Gastrocnemius medialis (tissue), 4 donors: ENCODE measurements around the gene IARS2.

Experiments
- POLR2A ChIP-seq, 2 donors: fragments of 450-650 bp; IDR thresholded peaks; one replicate each; pipeline ENCODE4 v1.6.1; 2017; ENCODE audit warnings: antibody characterized with exemption in 2 of 2, mild to moderate bottlenecking in 2 of 2, moderate library complexity in 2 of 2
- TF ChIP-seq, protein P1 (sequence below), 5 experiments: fragments of 450-650 bp in 3 of 5; fragments of 200-600 bp in 2 of 5; sonication (generic) in 2 of 5; IDR thresholded peaks in 4 of 5; conservative IDR thresholded peaks in 1 of 5; 1 replicate in 4 of 5; 2 replicates in 1 of 5; pipeline ENCODE4 v1.5.1; 2016 to 2019; ENCODE audit warnings: antibody characterized with exemption in 5 of 5, mild to moderate bottlenecking in 3 of 5, moderate library complexity in 3 of 5

DNA sequence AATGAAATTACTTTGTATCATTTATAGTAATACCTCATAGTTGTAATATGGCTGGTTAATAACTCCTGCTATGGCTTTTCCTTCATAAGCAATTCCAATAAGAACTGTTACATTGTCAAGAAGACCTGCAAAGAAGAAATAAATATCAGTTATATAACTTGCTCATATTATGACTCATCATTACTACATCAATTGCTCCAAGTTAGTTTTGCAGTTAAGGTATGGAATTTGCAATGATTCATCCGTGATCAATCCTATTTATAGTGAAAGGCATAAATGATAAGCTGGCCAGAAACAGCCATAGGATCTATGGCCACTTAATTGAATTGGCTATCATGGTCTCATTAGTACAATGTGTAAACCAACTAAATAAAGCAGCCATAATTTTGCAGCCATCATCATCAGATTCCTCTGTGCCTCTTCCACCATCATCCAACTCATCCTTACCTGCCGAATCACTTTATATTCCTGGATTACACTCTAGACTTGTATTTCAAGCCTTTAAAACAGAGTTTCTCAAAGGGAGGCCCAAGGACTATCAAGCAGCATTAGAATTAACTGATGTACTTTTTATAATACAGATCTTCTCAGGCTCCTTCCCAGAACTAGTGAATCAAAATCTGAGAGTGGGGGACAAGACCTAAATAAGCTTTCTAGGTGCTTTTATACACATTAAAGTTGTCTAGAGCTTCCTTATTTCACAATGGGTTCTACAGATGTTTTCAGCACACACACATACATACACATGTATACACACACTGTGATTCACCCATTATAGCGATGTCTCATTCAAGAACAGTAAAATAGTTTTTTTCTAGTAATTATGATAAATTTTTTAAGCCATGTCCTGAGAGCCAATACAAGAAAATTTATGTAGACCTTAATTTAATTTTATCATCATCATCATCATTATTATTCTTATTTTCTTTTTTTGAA, 26.4 kb upstream of the IARS2 start:
- TF ChIP-seq, protein P1, sequence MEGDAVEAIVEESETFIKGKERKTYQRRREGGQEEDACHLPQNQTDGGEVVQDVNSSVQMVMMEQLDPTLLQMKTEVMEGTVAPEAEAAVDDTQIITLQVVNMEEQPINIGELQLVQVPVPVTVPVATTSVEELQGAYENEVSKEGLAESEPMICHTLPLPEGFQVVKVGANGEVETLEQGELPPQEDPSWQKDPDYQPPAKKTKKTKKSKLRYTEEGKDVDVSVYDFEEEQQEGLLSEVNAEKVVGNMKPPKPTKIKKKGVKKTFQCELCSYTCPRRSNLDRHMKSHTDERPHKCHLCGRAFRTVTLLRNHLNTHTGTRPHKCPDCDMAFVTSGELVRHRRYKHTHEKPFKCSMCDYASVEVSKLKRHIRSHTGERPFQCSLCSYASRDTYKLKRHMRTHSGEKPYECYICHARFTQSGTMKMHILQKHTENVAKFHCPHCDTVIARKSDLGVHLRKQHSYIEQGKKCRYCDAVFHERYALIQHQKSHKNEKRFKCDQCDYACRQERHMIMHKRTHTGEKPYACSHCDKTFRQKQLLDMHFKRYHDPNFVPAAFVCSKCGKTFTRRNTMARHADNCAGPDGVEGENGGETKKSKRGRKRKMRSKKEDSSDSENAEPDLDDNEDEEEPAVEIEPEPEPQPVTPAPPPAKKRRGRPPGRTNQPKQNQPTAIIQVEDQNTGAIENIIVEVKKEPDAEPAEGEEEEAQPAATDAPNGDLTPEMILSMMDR (IDR thresholded peaks at IDR 0.05 in 4 of 5, conservative IDR thresholded peaks at IDR 0.05 in 1 of 5), result no peak
- no peak for TF ChIP-seq POLR2A (IDR thresholded peaks at IDR 0.05)
